ENCODE data around the gene JAG2.

JAG2 gene

GRCh38 chr14:105102361-105102870, 66.2 kb downstream of the JAG2 start:
- intact Hi-C loops (cut with DNase I; ENCODE audit: low total_unique reads), result no loop called here
- H3K27ac ChIP-seq, result no peak overlapping the region
- no peaks in the 10 kb centered on the region for H3K36me3 ChIP-seq
- no peak overlapping the region for H3K4me3 ChIP-seq
- H3K9me3 ChIP-seq, result no peaks in the 10 kb centered on the region
- H3K4me1 ChIP-seq, result no peaks in the 10 kb centered on the region
- DNase-seq, result no peak
- TF ChIP-seq CTCF (IDR thresholded peaks at IDR 0.05), result no peak
- H3K27me3 ChIP-seq, result peaks cover 0 to 37% of the 10 kb centered on the region in 2 donors

- intact Hi-C loops (cut with DNase I; ENCODE audit: low total_unique reads), result no loop called here
- no peaks in the 10 kb centered on the region for H3K4me1 ChIP-seq
- no peak for TF ChIP-seq CTCF (IDR thresholded peaks at IDR 0.05)
- no peaks in the 10 kb centered on the region for H3K36me3 ChIP-seq
- DNase-seq, result no peak
- no peak overlapping the region for H3K27ac ChIP-seq
- H3K4me3 ChIP-seq, result no peak overlapping the region
- H3K27me3 ChIP-seq, result peaks cover 0 to 32% of the 10 kb centered on the region in 2 donors
- no peaks in the 10 kb centered on the region for H3K9me3 ChIP-seq
These were observed 67.7 kb downstream of the JAG2 start for GRCh38 chr14:105100910-105101309.

- no peak overlapping the region for H3K4me3 ChIP-seq
- H3K4me1 ChIP-seq, result peaks cover 0 to 2% (median under 1%) of the 10 kb centered on the region in 4 donors
- intact Hi-C loops (cut with DNase I; ENCODE audit: low total_unique reads), result loop anchor here (10.0 kb wide), 1 partner anchor 65 kb away; the partner anchor contains the start of gene JAG2
- no peak for DNase-seq
- peaks cover 0 to 25% of the 10 kb centered on the region in 2 donors for H3K27me3 ChIP-seq
- no peak overlapping the region for H3K27ac ChIP-seq
- H3K9me3 ChIP-seq, result no peaks in the 10 kb centered on the region
- no peak for TF ChIP-seq CTCF (IDR thresholded peaks at IDR 0.05)
- no peaks in the 10 kb centered on the region for H3K36me3 ChIP-seq
These were observed 68.8 kb downstream of the JAG2 start for GRCh38 chr14:105099778-105100177.

DNA sequence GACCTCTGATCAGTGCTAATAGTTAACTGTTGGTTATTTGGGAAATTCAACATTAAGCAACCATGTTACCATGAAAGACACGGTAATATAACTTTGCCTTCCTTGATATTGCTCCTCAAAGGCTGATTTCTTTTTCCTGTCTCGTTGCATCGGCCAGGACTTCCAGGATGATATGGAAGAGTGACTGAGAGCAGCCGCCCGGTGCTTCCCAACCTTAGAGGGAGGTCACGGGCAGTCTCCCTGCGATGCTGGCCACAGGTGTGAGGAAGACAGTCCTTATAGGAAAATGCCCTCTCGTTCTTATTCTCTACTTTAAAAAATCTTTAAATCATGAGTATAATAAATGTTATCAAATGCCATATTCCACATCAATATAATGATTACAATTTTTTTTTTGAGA, 70.3 kb downstream of the JAG2 start:
- intact Hi-C loops (cut with DNase I; ENCODE audit: low total_unique reads), result loop anchor here (10.0 kb wide), 1 partner anchor 66 kb away; the partner anchor contains the start of gene JAG2

GRCh38 chr14:105097794-105098127, 70.8 kb downstream of the JAG2 start:
- no peaks in the 10 kb centered on the region for H3K9me3 ChIP-seq
- intact Hi-C loops (cut with DNase I; ENCODE audit: low total_unique reads), result loop anchor here (10.0 kb wide), 1 partner anchor 67 kb away; the partner anchor contains the start of gene JAG2
- H3K4me1 ChIP-seq, result peaks cover under 1 to 19% (median 13%) of the 10 kb centered on the region in 4 donors
- H3K27ac ChIP-seq, result no peak overlapping the region
- H3K36me3 ChIP-seq, result no peaks in the 10 kb centered on the region
- no peak overlapping the region for H3K4me3 ChIP-seq
- peaks cover 0 to 6% of the 10 kb centered on the region in 2 donors for H3K27me3 ChIP-seq
- no peak for DNase-seq
- TF ChIP-seq CTCF (IDR thresholded peaks at IDR 0.05), result no peak

More for the DNA sequence above, 70.3 kb downstream of the JAG2 start:
- Histone ChIP-seq H3K9me3 (no peaks in the 10 kb centered on the region), H3K4me3 (no peak overlapping the region), H3K36me3 (no peaks in the 10 kb centered on the region), H3K4me1 (peaks cover 0 to 16% (median 10%) of the 10 kb centered on the region in 4 donors), H3K27ac (no peak overlapping the region), H3K27me3 (peaks cover 0 to 12% of the 10 kb centered on the region in 2 donors)
- no peak for DNase-seq
- TF ChIP-seq CTCF (IDR thresholded peaks at IDR 0.05), result no peak

All from tibial artery (tissue), 4 donors.